WTC11 (cell line): ENCODE results near the gene ANO8. TPM values are rescaled to one million over a fixed set of nuclear protein-coding genes. Genes with fewer than 3 reads are reported as not detected.

Experiments
- ATAC-seq: fragments of 200-7000 bp; cut with Tn5 transposase; 2 replicates; pipeline ENCODE4 v1.10.0; 2021; ENCODE audit warnings: mild to moderate bottlenecking, moderate library complexity
- CTCF ChIA-PET: fragments of 300-600 bp; sonication (Branson Sonifier 250); formaldehyde crosslinking; loops from one replicate; lab custom pipeline; 2021; ENCODE audit warnings: antibody characterized with exemption; lab: Charles Lee
- POLR2A ChIA-PET: fragments of 350-600 bp; sonication (Branson Sonifier 250); formaldehyde crosslinking; loops from one replicate; lab custom pipeline; 2021; ENCODE audit warnings: antibody characterized with exemption; lab: Charles Lee
- DNase-seq: peaks from one replicate; pipeline ENCODE4 v3.0.0; 2021; ENCODE audit warnings: low spot score
- H3K27ac Mint-ChIP-seq: 2 replicates; pipeline ENCODE4 v1.8.0; 2021; ENCODE audit warnings: mixed read lengths
- H3K27me3 Mint-ChIP-seq: 2 replicates; pipeline ENCODE4 v1.8.0; 2021; ENCODE audit warnings: low read depth, mild to moderate bottlenecking, moderate library complexity, mixed read lengths
- H3K36me3 Mint-ChIP-seq: 2 replicates; pipeline ENCODE4 v1.8.0; 2021; ENCODE audit warnings: mixed read lengths
- H3K4me1 Mint-ChIP-seq: 2 replicates; pipeline ENCODE4 v1.8.0; 2022; ENCODE audit warnings: mixed read lengths
- H3K4me3 Mint-ChIP-seq: 2 replicates; pipeline ENCODE4 v1.8.0; 2021; ENCODE audit warnings: mild to moderate bottlenecking, moderate library complexity, mixed read lengths
- H3K9me3 Mint-ChIP-seq: 2 replicates; pipeline ENCODE4 v1.8.0; 2021; ENCODE audit warnings: mixed read lengths
- AFF4 ChIP-seq: sonication (generic); formaldehyde crosslinking; IDR thresholded peaks from 2 replicates; pipeline ENCODE4 v1.8.1; 2023; ENCODE audit warnings: mild to moderate bottlenecking, missing genetic modification reagents, borderline replicate concordance
- CBFB ChIP-seq: sonication (generic); formaldehyde crosslinking; IDR thresholded peaks from 2 replicates; pipeline ENCODE4 v1.8.1; 2022; ENCODE audit warnings: mild to moderate bottlenecking, low read depth, missing genetic modification reagents
- CTCF ChIP-seq: fragments of 200-600 bp; IDR thresholded peaks from 2 replicates; pipeline ENCODE4 v1.8.0; 2022; ENCODE audit warnings: antibody characterized with exemption
- FOXJ3 ChIP-seq: sonication (generic); formaldehyde crosslinking; IDR thresholded peaks from 2 replicates; pipeline ENCODE4 v1.9.0; 2021; ENCODE audit warnings: missing genetic modification reagents, mild to moderate bottlenecking, borderline replicate concordance
- FOXP4 ChIP-seq: sonication (generic); formaldehyde crosslinking; IDR thresholded peaks from 2 replicates; pipeline ENCODE4 v1.8.0; 2022; ENCODE audit warnings: mild to moderate bottlenecking, missing genetic modification reagents
- IRF1 ChIP-seq: sonication (generic); formaldehyde crosslinking; IDR thresholded peaks from 2 replicates; pipeline ENCODE4 v1.8.0; 2023; ENCODE audit warnings: missing genetic modification reagents
- JUN ChIP-seq: sonication (generic); formaldehyde crosslinking; IDR thresholded peaks from 2 replicates; pipeline ENCODE4 v1.8.0; 2023; ENCODE audit warnings: mild to moderate bottlenecking, missing genetic modification reagents
- KAT7 ChIP-seq: sonication (generic); formaldehyde crosslinking; IDR thresholded peaks from 2 replicates; pipeline ENCODE4 v1.8.1; 2023; ENCODE audit warnings: missing genetic modification reagents, mild to moderate bottlenecking, borderline replicate concordance
- NFATC4 ChIP-seq: fragments of 250-450 bp; sonication (Bioruptor Pico); IDR thresholded peaks from 2 replicates; pipeline ENCODE4 v1.9.0; 2021; ENCODE audit warnings: mild to moderate bottlenecking
- NFE2L1 ChIP-seq: sonication (generic); formaldehyde crosslinking; IDR thresholded peaks from 2 replicates; pipeline ENCODE4 v1.8.1; 2023; ENCODE audit warnings: missing genetic modification reagents
- OVOL2 ChIP-seq: fragments of 250-450 bp; sonication (Bioruptor Pico); IDR thresholded peaks from 2 replicates; pipeline ENCODE4 v1.9.0; 2021; ENCODE audit warnings: mild to moderate bottlenecking, borderline replicate concordance
- PRDM15 ChIP-seq: sonication (generic); formaldehyde crosslinking; IDR thresholded peaks from 2 replicates; pipeline ENCODE4 v1.8.0; 2022; ENCODE audit warnings: missing genetic modification reagents
- PREB ChIP-seq: sonication (generic); formaldehyde crosslinking; IDR thresholded peaks from 2 replicates; pipeline ENCODE4 v1.8.1; 2022; ENCODE audit warnings: mild to moderate bottlenecking, missing genetic modification reagents, moderate library complexity, borderline replicate concordance
- SMAD3 ChIP-seq: sonication (generic); formaldehyde crosslinking; IDR thresholded peaks from 2 replicates; pipeline ENCODE4 v1.8.0; 2022; ENCODE audit warnings: missing genetic modification reagents, mild to moderate bottlenecking, borderline replicate concordance
- ZMAT4 ChIP-seq: fragments of 250-450 bp; sonication (Bioruptor Pico); IDR thresholded peaks from 2 replicates; pipeline ENCODE4 v1.9.0; 2021; ENCODE audit warnings: mild to moderate bottlenecking
- ZNF263 ChIP-seq: sonication (generic); formaldehyde crosslinking; IDR thresholded peaks from 2 replicates; pipeline ENCODE4 v1.8.1; 2022; ENCODE audit warnings: low read depth, mild to moderate bottlenecking, moderate library complexity, missing genetic modification reagents
- ZNF425 ChIP-seq: fragments of 250-450 bp; sonication (Bioruptor Pico); conservative IDR thresholded peaks from 2 replicates; pipeline ENCODE4 v1.9.0; 2021; ENCODE audit warnings: mild to moderate bottlenecking
- total RNA-seq: library from RNA; stranded (reverse); gene quantifications from 3 replicates; pipeline ENCODE4 v1.2.3, GENCODE V29; 2021

The ANO8 gene
- total RNA-seq, 1 experiment from 2014 or later = 32.6 TPM

GRCh38 chr19:17318966-17319365 is 15.7 kb downstream of the ANO8 start:
- Mint-ChIP-seq H3K4me1 (peaks cover 6% of the 10 kb centered on the region; the same call in 1 of the 2 replicates), H3K27me3 (no peaks in the 10 kb centered on the region), H3K9me3 (no peaks in the 10 kb centered on the region), H3K36me3 (peaks cover 39% of the 10 kb centered on the region)
- POLR2A ChIA-PET = no interaction called here
- no peak for TF ChIP-seq IRF1 (CRISPR knock-in tag)
- TF ChIP-seq, all 79 proteins: peak for 0
- no peak for DNase-seq
- Mint-ChIP-seq H3K4me3 (no peak overlapping the region), H3K27ac (no peak overlapping the region)
- CTCF ChIA-PET = interaction anchor here (2.2 kb wide), 1 partner anchor 9 kb away, joined by 6 read pairs; no protein-coding TSS in a partner anchor
- no peak for ATAC-seq

GRCh38 chr19:17314007-17314593 is 20.6 kb downstream of the ANO8 start:
- Mint-ChIP-seq H3K9me3 (no peaks in the 10 kb centered on the region), H3K36me3 (peaks cover 27% of the 10 kb centered on the region), H3K4me3 (no peak overlapping the region), H3K4me1 (peaks cover 12% of the 10 kb centered on the region)
- ChIA-PET POLR2A (interaction anchor here (0.7 kb wide), 1 partner anchor 49 kb away, joined by 6 read pairs; no protein-coding TSS in a partner anchor), CTCF (no interaction called here)
- TF ChIP-seq CTCF (no peak), JUN (CRISPR knock-in tag) (no peak), AFF4 (CRISPR knock-in tag) (no peak), CBFB (no peak), SMAD3 (CRISPR knock-in tag) (no peak), OVOL2 (no peak), NFE2L1 (CRISPR knock-in tag) (no peak), ZNF425 (CRISPR knock-in tag) (no peak), PRDM15 (CRISPR knock-in tag) (no peak), KAT7 (CRISPR knock-in tag) (no peak), FOXJ3 (no peak), FOXP4 (no peak), PREB (CRISPR knock-in tag) (no peak), ZNF263 (CRISPR knock-in tag) (no peak), NFATC4 (CRISPR knock-in tag) (no peak), ZMAT4 (CRISPR knock-in tag) (no peak)
- TF ChIP-seq, all 79 proteins: peak for 0
- no peaks in the 10 kb centered on the region for H3K27me3 Mint-ChIP-seq
- ATAC-seq (no peak), DNase-seq (no peak)
- H3K27ac Mint-ChIP-seq = no peak overlapping the region
